ENCODE data around the gene NELFB. TPM values are rescaled to one million over a fixed set of nuclear protein-coding genes. Genes with fewer than 3 reads are reported as not detected.
A peak's percentile ranks its signal among the peaks of the same experiment; 100 is the strongest.

The NELFB gene
- total RNA-seq, 2 donors from 2014 or later = 73.3 to 86.6 TPM

DNA sequence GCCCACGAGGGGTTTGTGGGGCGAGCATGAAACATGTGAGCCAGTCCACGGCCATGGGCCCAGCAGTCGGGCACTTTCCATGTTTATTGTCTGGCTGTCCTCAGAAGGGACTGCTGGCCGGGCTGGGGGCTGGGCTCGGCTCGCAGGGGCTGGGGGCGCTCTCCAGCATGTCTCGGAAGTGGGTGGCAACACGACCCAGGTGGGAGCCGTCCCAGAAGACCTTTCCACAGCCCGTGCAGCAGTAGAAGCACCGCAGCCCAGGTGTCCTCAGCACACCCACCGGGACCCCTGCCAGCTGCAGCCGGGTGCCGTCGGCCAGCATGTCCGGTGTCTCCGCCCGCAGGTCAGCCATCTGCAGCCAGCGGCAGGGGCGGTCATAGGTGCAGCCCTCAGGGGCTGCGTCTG lies 51.7 kb downstream of the NELFB start:
- no peaks in the 10 kb centered on the region for H3K9me3 Mint-ChIP-seq
- no peak for DNase-seq

DNA sequence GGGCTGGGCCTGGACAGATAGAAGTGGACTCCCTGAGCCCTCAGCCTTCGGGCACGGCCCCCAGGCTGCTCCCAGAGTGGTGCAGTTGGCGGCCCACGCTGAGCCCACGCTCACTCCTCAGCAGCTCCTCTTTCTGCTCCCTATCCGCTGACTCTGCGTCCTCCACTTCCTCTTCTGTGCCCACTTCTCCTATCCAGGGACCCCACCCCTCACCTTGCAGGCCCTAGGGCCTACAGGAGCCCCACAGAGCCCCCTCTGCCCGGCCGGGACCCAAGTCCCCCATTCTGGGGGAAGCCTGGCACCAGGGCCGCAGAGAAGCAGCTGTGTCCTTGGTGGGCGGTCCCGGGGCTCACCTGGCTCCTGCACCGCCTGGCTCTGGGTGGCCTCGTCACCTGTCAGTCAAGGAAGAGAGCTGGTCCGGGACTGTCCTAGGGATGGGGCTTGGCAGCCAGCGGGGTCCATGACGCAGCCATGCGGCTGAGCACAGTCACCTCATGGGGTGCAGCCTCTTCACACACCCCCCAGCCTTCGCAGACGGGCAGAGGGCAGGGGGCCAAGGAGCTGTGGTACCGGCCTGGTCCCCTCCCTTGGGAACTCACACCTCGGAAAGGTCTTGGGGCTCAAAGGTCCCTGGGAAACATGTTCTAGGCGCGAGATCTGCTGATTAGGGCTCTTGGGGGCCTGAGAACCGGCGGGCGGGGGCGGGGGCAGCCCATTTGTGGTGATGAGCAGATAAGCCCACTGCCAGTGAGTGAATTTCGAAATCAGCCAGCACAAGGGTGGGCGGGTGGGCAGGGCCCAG lies 52.3 kb downstream of the NELFB start:
- DNase-seq = peak; percentile 91

More for the DNA sequence above, 51.7 kb downstream of the NELFB start:
- Histone ChIP-seq H3K9me3 (ENCODE audit: control insufficient read depth, low read length) (no peaks in the 10 kb centered on the region), H3K36me3 (ENCODE audit: control insufficient read depth, insufficient read depth, low read length) (no peaks in the 10 kb centered on the region), H3K27me3 (ENCODE audit: control insufficient read depth, insufficient read depth, low read length, poor library complexity, severe bottlenecking) (peaks cover 13% of the 10 kb centered on the region), H3K27ac (ENCODE audit: low read depth, low read length) (no peak overlapping the region), H3K9ac (ENCODE audit: extremely low read depth, low read length, poor library complexity, severe bottlenecking) (no peak overlapping the region), H3K4me1 (ENCODE audit: control insufficient read depth, insufficient read depth, low read length) (no peaks in the 10 kb centered on the region), H3K4me3 (ENCODE audit: low read length) (no peak overlapping the region)
- Mint-ChIP-seq H3K4me3 (no peak overlapping the region), H3K27me3 (ENCODE audit: insufficient read depth) (peaks cover 6% of the 10 kb centered on the region), H3K36me3 (ENCODE audit: low read depth) (no peaks in the 10 kb centered on the region), H3K4me1 (peaks cover 9% of the 10 kb centered on the region), H3K27ac (no peak overlapping the region)
- 93 to 96% methylated on average over 12 to 23 of the region's 23 CpGs for WGBS, 2 experiments (ENCODE audit: insufficient coverage in 1 of 2, insufficient read length in 1 of 2)
- TF ChIP-seq, protein P1, sequence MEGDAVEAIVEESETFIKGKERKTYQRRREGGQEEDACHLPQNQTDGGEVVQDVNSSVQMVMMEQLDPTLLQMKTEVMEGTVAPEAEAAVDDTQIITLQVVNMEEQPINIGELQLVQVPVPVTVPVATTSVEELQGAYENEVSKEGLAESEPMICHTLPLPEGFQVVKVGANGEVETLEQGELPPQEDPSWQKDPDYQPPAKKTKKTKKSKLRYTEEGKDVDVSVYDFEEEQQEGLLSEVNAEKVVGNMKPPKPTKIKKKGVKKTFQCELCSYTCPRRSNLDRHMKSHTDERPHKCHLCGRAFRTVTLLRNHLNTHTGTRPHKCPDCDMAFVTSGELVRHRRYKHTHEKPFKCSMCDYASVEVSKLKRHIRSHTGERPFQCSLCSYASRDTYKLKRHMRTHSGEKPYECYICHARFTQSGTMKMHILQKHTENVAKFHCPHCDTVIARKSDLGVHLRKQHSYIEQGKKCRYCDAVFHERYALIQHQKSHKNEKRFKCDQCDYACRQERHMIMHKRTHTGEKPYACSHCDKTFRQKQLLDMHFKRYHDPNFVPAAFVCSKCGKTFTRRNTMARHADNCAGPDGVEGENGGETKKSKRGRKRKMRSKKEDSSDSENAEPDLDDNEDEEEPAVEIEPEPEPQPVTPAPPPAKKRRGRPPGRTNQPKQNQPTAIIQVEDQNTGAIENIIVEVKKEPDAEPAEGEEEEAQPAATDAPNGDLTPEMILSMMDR (conservative IDR thresholded peaks at IDR 0.05) = no peak

DNA sequence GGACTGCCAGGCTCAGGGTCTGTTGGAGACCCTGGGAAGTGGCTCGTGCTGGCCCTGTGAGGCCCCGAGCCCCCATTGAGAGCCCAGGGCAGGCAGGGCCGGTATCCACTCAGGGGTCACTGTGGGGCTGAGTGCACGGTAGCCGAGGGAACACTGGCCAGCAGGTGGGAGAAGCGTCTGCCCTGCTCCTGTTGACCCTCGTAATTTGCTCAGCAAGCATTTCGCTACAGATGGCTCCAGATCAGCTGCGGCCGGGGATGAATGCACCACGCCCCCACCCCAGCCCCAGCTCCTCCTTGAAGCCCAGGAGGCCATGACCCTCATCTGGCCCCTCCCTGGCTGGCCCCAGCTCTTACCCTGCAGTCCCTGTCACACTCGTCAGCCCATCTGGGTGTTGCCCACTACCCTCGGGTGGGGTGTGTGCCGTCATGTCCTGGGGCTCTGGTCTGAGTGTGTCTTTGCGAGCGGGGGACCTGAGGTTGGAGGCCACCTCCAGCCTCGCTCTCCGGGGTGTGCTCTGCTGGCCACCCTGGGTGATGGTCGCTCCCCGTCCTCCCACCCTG lies 53.0 kb downstream of the NELFB start:
- peak; percentile 59 for DNase-seq
- 69 to 84% methylated on average over 14 to 20 of the region's 20 CpGs for WGBS, 2 experiments (ENCODE audit: insufficient coverage in 1 of 2, insufficient read length in 1 of 2)
- Histone ChIP-seq H3K9ac (ENCODE audit: extremely low read depth, low read length, poor library complexity, severe bottlenecking) (no peak overlapping the region), H3K27me3 (ENCODE audit: control insufficient read depth, insufficient read depth, low read length, poor library complexity, severe bottlenecking) (peaks cover 8% of the 10 kb centered on the region), H3K9me3 (ENCODE audit: control insufficient read depth, low read length) (no peaks in the 10 kb centered on the region), H3K27ac (ENCODE audit: low read depth, low read length) (peak overlapping the region; percentile 47), H3K36me3 (ENCODE audit: control insufficient read depth, insufficient read depth, low read length) (no peaks in the 10 kb centered on the region), H3K4me3 (ENCODE audit: low read length) (no peak overlapping the region), H3K4me1 (ENCODE audit: control insufficient read depth, insufficient read depth, low read length) (no peaks in the 10 kb centered on the region)
- H3K4me3 Mint-ChIP-seq = no peak overlapping the region
- no peak overlapping the region for H3K27ac Mint-ChIP-seq
- peaks cover 5% of the 10 kb centered on the region for H3K27me3 Mint-ChIP-seq (ENCODE audit: insufficient read depth)
- H3K4me1 Mint-ChIP-seq = peaks cover 7% of the 10 kb centered on the region
- TF ChIP-seq, protein P1 (conservative IDR thresholded peaks at IDR 0.05) = no peak
- no peaks in the 10 kb centered on the region for H3K36me3 Mint-ChIP-seq (ENCODE audit: low read depth)
- H3K9me3 Mint-ChIP-seq = no peaks in the 10 kb centered on the region

More for the DNA sequence above, 52.3 kb downstream of the NELFB start:
- H3K27me3 Mint-ChIP-seq (ENCODE audit: insufficient read depth) = peaks cover 6% of the 10 kb centered on the region
- Histone ChIP-seq H3K27ac (ENCODE audit: low read depth, low read length) (no peak overlapping the region), H3K9ac (ENCODE audit: extremely low read depth, low read length, poor library complexity, severe bottlenecking) (no peak overlapping the region), H3K36me3 (ENCODE audit: control insufficient read depth, insufficient read depth, low read length) (no peaks in the 10 kb centered on the region), H3K9me3 (ENCODE audit: control insufficient read depth, low read length) (no peaks in the 10 kb centered on the region), H3K4me1 (ENCODE audit: control insufficient read depth, insufficient read depth, low read length) (no peaks in the 10 kb centered on the region), H3K27me3 (ENCODE audit: control insufficient read depth, insufficient read depth, low read length, poor library complexity, severe bottlenecking) (peaks cover 13% of the 10 kb centered on the region), H3K4me3 (ENCODE audit: low read length) (no peak overlapping the region)
- 91 to 97% methylated on average over 9 to 30 of the region's 30 CpGs for WGBS, 2 experiments (ENCODE audit: insufficient coverage in 1 of 2, insufficient read length in 1 of 2)
- no peaks in the 10 kb centered on the region for H3K36me3 Mint-ChIP-seq (ENCODE audit: low read depth)
- no peaks in the 10 kb centered on the region for H3K9me3 Mint-ChIP-seq
- TF ChIP-seq, protein P1 (conservative IDR thresholded peaks at IDR 0.05) = no peak
- no peak overlapping the region for H3K27ac Mint-ChIP-seq
- peaks cover 9% of the 10 kb centered on the region for H3K4me1 Mint-ChIP-seq
- no peak overlapping the region for H3K4me3 Mint-ChIP-seq

Data from endodermal cell (in vitro differentiated cells).